PC-3 (cell line): ENCODE measurements around the gene TRAK1.

ENCODE experiments used
- EZH2phosphoT487 ChIP-seq: fragments of 300-600 bp; sonication (generic); IDR thresholded peaks from 2 replicates; pipeline ENCODE4 v1.6.1; 2018; ENCODE audit warnings: mild to moderate bottlenecking, antibody characterized with exemption, low read length, borderline replicate concordance
- TF ChIP-seq, protein P1 (sequence below): fragments of 300-600 bp; sonication (generic); conservative IDR thresholded peaks from 2 replicates; pipeline ENCODE4 v1.5.1; 2017; ENCODE audit warnings: antibody characterized with exemption, low read depth, mild to moderate bottlenecking, low read length

GRCh38 chr3:42263354-42264346 lies 172.5 kb downstream of the TRAK1 start:
- TF ChIP-seq, protein P1, sequence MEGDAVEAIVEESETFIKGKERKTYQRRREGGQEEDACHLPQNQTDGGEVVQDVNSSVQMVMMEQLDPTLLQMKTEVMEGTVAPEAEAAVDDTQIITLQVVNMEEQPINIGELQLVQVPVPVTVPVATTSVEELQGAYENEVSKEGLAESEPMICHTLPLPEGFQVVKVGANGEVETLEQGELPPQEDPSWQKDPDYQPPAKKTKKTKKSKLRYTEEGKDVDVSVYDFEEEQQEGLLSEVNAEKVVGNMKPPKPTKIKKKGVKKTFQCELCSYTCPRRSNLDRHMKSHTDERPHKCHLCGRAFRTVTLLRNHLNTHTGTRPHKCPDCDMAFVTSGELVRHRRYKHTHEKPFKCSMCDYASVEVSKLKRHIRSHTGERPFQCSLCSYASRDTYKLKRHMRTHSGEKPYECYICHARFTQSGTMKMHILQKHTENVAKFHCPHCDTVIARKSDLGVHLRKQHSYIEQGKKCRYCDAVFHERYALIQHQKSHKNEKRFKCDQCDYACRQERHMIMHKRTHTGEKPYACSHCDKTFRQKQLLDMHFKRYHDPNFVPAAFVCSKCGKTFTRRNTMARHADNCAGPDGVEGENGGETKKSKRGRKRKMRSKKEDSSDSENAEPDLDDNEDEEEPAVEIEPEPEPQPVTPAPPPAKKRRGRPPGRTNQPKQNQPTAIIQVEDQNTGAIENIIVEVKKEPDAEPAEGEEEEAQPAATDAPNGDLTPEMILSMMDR: no peak
- TF ChIP-seq EZH2phosphoT487: no peak
